HepG2 (cell line): ENCODE results near the gene GABRP. TPM values are rescaled to one million over a fixed set of nuclear protein-coding genes. Genes with fewer than 3 reads are reported as not detected.

Experiments used
- CREM ChIP-seq, 2 experiments: sonication (generic) in 1 of 2; formaldehyde crosslinking in 1 of 2; IDR thresholded peaks; 2 replicates each; pipeline versions ENCODE4 v1.4.0 to v1.6.1; 2016 to 2020; ENCODE audit warnings: antibody characterized with exemption in 1 of 2, mild to moderate bottlenecking in 1 of 2, missing genetic modification reagents in 1 of 2
- DDIT3 ChIP-seq: sonication (generic); formaldehyde crosslinking; IDR thresholded peaks from 2 replicates; pipeline ENCODE4 v1.4.0; 2020; ENCODE audit warnings: mild to moderate bottlenecking, missing genetic modification reagents
- GABPA ChIP-seq, 2 experiments: IDR thresholded peaks; 2 replicates each; pipeline ENCODE4 v1.6.1; 2011 to 2016; ENCODE audit warnings: low read depth in 2 of 2, low read length in 1 of 2, missing biosample characterization in 1 of 2, missing genetic modification characterization in 1 of 2
- HMGXB3 ChIP-seq: sonication (generic); formaldehyde crosslinking; IDR thresholded peaks from 2 replicates; pipeline ENCODE4 v1.4.0; 2020; ENCODE audit warnings: missing genetic modification reagents, borderline replicate concordance
- HNRNPL ChIP-seq: fragments of 200-400 bp; formaldehyde crosslinking; IDR thresholded peaks from 2 replicates; pipeline ENCODE4 v1.6.1; 2017; ENCODE audit warnings: mild to moderate bottlenecking, low read depth, low read length
- KLF13 ChIP-seq: sonication (generic); formaldehyde crosslinking; IDR thresholded peaks from 2 replicates; pipeline ENCODE4 v1.4.0; 2020; ENCODE audit warnings: mild to moderate bottlenecking, missing genetic modification reagents
- MAZ ChIP-seq, 2 experiments: sonication (generic) in 1 of 2; formaldehyde crosslinking in 1 of 2; IDR thresholded peaks; 2 replicates each; pipeline versions ENCODE4 v1.5.0 to v1.6.1; 2012 to 2020; ENCODE audit warnings: low read depth in 2 of 2, mild to moderate bottlenecking in 2 of 2, borderline replicate concordance in 1 of 2, improper control_type of control experiment in 1 of 2, low read length in 1 of 2, missing genetic modification reagents in 1 of 2, moderate library complexity in 1 of 2
- MED8 ChIP-seq: sonication (generic); formaldehyde crosslinking; IDR thresholded peaks from 2 replicates; pipeline ENCODE4 v1.8.1; 2023; ENCODE audit warnings: mild to moderate bottlenecking, missing genetic modification reagents; ENCODE audit not compliant: insufficient replicate concordance
- MIER3 ChIP-seq: IDR thresholded peaks from 2 replicates; pipeline ENCODE4 v1.6.1; 2016; ENCODE audit warnings: missing compliant biosample characterization, borderline replicate concordance
- PHF20 ChIP-seq: sonication (generic); formaldehyde crosslinking; IDR thresholded peaks from 2 replicates; pipeline ENCODE4 v1.5.0; 2020; ENCODE audit warnings: mild to moderate bottlenecking, missing genetic modification reagents
- SETDB1 ChIP-seq: sonication (generic); formaldehyde crosslinking; IDR thresholded peaks from 2 replicates; pipeline ENCODE4 v1.5.1; 2020; ENCODE audit warnings: missing genetic modification reagents, mild to moderate bottlenecking, borderline replicate concordance
- SIN3A ChIP-seq: IDR thresholded peaks from 2 replicates; pipeline ENCODE4 v1.6.1; 2011; ENCODE audit warnings: low read depth, mild to moderate bottlenecking, control low read depth, low read length, borderline replicate concordance
- TMF1 ChIP-seq: sonication (generic); formaldehyde crosslinking; IDR thresholded peaks from 2 replicates; pipeline ENCODE4 v1.8.1; 2022; ENCODE audit warnings: low read depth, missing genetic modification reagents
- ZNF770 ChIP-seq: sonication (generic); formaldehyde crosslinking; IDR thresholded peaks from 2 replicates; pipeline ENCODE4 v1.5.0; 2020; ENCODE audit warnings: mild to moderate bottlenecking, missing genetic modification reagents
- ZNF883 ChIP-seq: sonication (generic); formaldehyde crosslinking; IDR thresholded peaks from 2 replicates; pipeline ENCODE4 v1.5.1; 2020; ENCODE audit warnings: mild to moderate bottlenecking, missing genetic modification reagents; ENCODE audit errors: not compliant biosample characterization
- polyA plus RNA-seq, 8 experiments: library from polyadenylated mRNA; depleted of rRNA in 3 of 8; stranded (reverse) in 7 of 8; unstranded in 1 of 8; fragments of >200 nt; fragmentation: Illumina TruSeq in 4 of 8; extraction: Trizol in 4 of 8; gene quantifications; 2 replicates each; pipeline versions ENCODE4 v1.2.1 to v1.2.3, GENCODE V29; 2011 to 2016; ENCODE audit warnings: low read depth in 4 of 8, missing spikeins in 1 of 8, mixed read lengths in 1 of 8; ENCODE audit not compliant: insufficient read depth in 1 of 8
- total RNA-seq, 5 experiments: library from RNA; depleted of rRNA; stranded (reverse); fragments of >200 nt; fragmentation: Illumina TruSeq; extraction: Trizol; gene quantifications; 2 replicates each; pipeline ENCODE4 v1.2.3, GENCODE V29; 2016; ENCODE audit warnings: low read depth in 1 of 5

Gene GABRP
- total and polyA plus RNA-seq, 2 of the 13 experiments (the other 11 are each of a cell fraction or from before 2014, with no cell fraction given) = not detected

GRCh38 chr5:170751631-170752030 lies 31.9 kb upstream of the GABRP start (continued):
- TF ChIP-seq HMGXB3 (CRISPR knock-in tag) = no peak
- no peak for TF ChIP-seq MED8 (CRISPR knock-in tag)
- TF ChIP-seq TMF1 (CRISPR knock-in tag) = no peak
- no peak for TF ChIP-seq KLF13 (CRISPR knock-in tag)
- no peak for TF ChIP-seq DDIT3 (CRISPR knock-in tag)
- TF ChIP-seq HNRNPL = no peak
- TF ChIP-seq ZNF770 = no peak
- no peak for TF ChIP-seq PHF20
- no peak for TF ChIP-seq CREM (IDR thresholded peaks at IDR 0.05)
- TF ChIP-seq CREM (CRISPR knock-in tag; IDR thresholded peaks at IDR 0.05) = no peak
- no peak for TF ChIP-seq ZNF883
- no peak for TF ChIP-seq SIN3A
- TF ChIP-seq GABPA (IDR thresholded peaks at IDR 0.05; ENCODE audit: low read depth, low read length) = no peak
- TF ChIP-seq GABPA (CRISPR knock-in tag; IDR thresholded peaks at IDR 0.05; ENCODE audit: low read depth) = no peak
- TF ChIP-seq MIER3 = no peak
- no peak for TF ChIP-seq MAZ (IDR thresholded peaks at IDR 0.05; ENCODE audit: borderline replicate concordance, low read depth, low read length)
- no peak for TF ChIP-seq MAZ (CRISPR knock-in tag; IDR thresholded peaks at IDR 0.05; ENCODE audit: low read depth)
- TF ChIP-seq SETDB1 (CRISPR knock-in tag) = no peak
